ENCODE data around the gene ITIH1.
"Not testable (repeated sequence)": the region's sequence is repeated elsewhere in the genome, so short reads cannot be mapped to it uniquely, and the experiment has no call there.

The ITIH1 gene

GRCh38 chr3:52777127-52777958 lies at the start of gene ITIH1:
ITIH1 (plus strand) TSS chr3:52777599; CDS start chr3:52777616, 17 bp downstream.
- H3K9ac ChIP-seq (ENCODE audit: low read length): no peak within 1 kb of the TSS
- no peaks in the 10 kb centered on the region for H3K27me3 ChIP-seq (ENCODE audit: control insufficient read depth, insufficient read depth, low read length)
- H3K27ac ChIP-seq (ENCODE audit: low read length): no peak within 1 kb of the TSS
- H3K4me3 ChIP-seq (ENCODE audit: low read length): no peak within 1 kb of the TSS
- peaks cover 4% of the 10 kb centered on the region for H3K4me1 ChIP-seq (ENCODE audit: control insufficient read depth, low read depth, low read length)
- no peaks in the 10 kb centered on the region for H3K9me3 ChIP-seq (ENCODE audit: control insufficient read depth, low read depth, low read length)
- H3K36me3 ChIP-seq (ENCODE audit: control insufficient read depth, low read depth, low read length): no peaks in the 10 kb centered on the region

GRCh38 chr3:52728753-52729152 lies 48.6 kb upstream of the ITIH1 start:
- not testable (repeated sequence) for H3K4me3 ChIP-seq (ENCODE audit: low read length); H3K27ac ChIP-seq (ENCODE audit: low read length); H3K27me3 ChIP-seq (ENCODE audit: control insufficient read depth, insufficient read depth, low read length); H3K9ac ChIP-seq (ENCODE audit: low read length); H3K9me3 ChIP-seq (ENCODE audit: control insufficient read depth, low read depth, low read length); H3K4me1 ChIP-seq (ENCODE audit: control insufficient read depth, low read depth, low read length)
- peaks cover 18% of the 10 kb centered on the region for H3K36me3 ChIP-seq (ENCODE audit: control insufficient read depth, low read depth, low read length)

- Histone ChIP-seq H3K36me3 (ENCODE audit: control insufficient read depth, low read depth, low read length) (peaks cover 25% of the 10 kb centered on the region), H3K4me1 (ENCODE audit: control insufficient read depth, low read depth, low read length) (no peaks in the 10 kb centered on the region), H3K9ac (ENCODE audit: low read length) (no peak overlapping the region), H3K27me3 (ENCODE audit: control insufficient read depth, insufficient read depth, low read length) (no peaks in the 10 kb centered on the region), H3K4me3 (ENCODE audit: low read length) (no peak overlapping the region), H3K27ac (ENCODE audit: low read length) (no peak overlapping the region), H3K9me3 (ENCODE audit: control insufficient read depth, low read depth, low read length) (no peaks in the 10 kb centered on the region)
Observed at GRCh38 chr3:52730681-52731080, 46.7 kb upstream of the ITIH1 start.

- H3K36me3 ChIP-seq (ENCODE audit: control insufficient read depth, low read depth, low read length): peaks cover 29% of the 10 kb centered on the region
- H3K9ac ChIP-seq (ENCODE audit: low read length): no peak overlapping the region
- no peak overlapping the region for H3K27ac ChIP-seq (ENCODE audit: low read length)
- no peaks in the 10 kb centered on the region for H3K4me1 ChIP-seq (ENCODE audit: control insufficient read depth, low read depth, low read length)
- no peaks in the 10 kb centered on the region for H3K9me3 ChIP-seq (ENCODE audit: control insufficient read depth, low read depth, low read length)
- no peaks in the 10 kb centered on the region for H3K27me3 ChIP-seq (ENCODE audit: control insufficient read depth, insufficient read depth, low read length)
- no peak overlapping the region for H3K4me3 ChIP-seq (ENCODE audit: low read length)
Observed at GRCh38 chr3:52731590-52731989, 45.8 kb upstream of the ITIH1 start.

- H3K4me3 ChIP-seq (ENCODE audit: low read length): no peak overlapping the region
- H3K27me3 ChIP-seq (ENCODE audit: control insufficient read depth, insufficient read depth, low read length): no peaks in the 10 kb centered on the region
- no peaks in the 10 kb centered on the region for H3K4me1 ChIP-seq (ENCODE audit: control insufficient read depth, low read depth, low read length)
- H3K9me3 ChIP-seq (ENCODE audit: control insufficient read depth, low read depth, low read length): no peaks in the 10 kb centered on the region
- H3K36me3 ChIP-seq (ENCODE audit: control insufficient read depth, low read depth, low read length): peaks cover 33% of the 10 kb centered on the region
- no peak overlapping the region for H3K27ac ChIP-seq (ENCODE audit: low read length)
- no peak overlapping the region for H3K9ac ChIP-seq (ENCODE audit: low read length)
Observed at GRCh38 chr3:52733256-52733891, 44.0 kb upstream of the ITIH1 start.

GRCh38 chr3:52739730-52740129 lies 37.7 kb upstream of the ITIH1 start:
- Histone ChIP-seq H3K4me1 (ENCODE audit: control insufficient read depth, low read depth, low read length) (no peaks in the 10 kb centered on the region), H3K27ac (ENCODE audit: low read length) (no peak overlapping the region), H3K4me3 (ENCODE audit: low read length) (no peak overlapping the region), H3K9me3 (ENCODE audit: control insufficient read depth, low read depth, low read length) (no peaks in the 10 kb centered on the region), H3K27me3 (ENCODE audit: control insufficient read depth, insufficient read depth, low read length) (no peaks in the 10 kb centered on the region), H3K9ac (ENCODE audit: low read length) (no peak overlapping the region), H3K36me3 (ENCODE audit: control insufficient read depth, low read depth, low read length) (peaks cover 59% of the 10 kb centered on the region)

GRCh38 chr3:52742418-52743041 lies 34.9 kb upstream of the ITIH1 start:
- Histone ChIP-seq H3K4me3 (ENCODE audit: low read length) (no peak overlapping the region), H3K36me3 (ENCODE audit: control insufficient read depth, low read depth, low read length) (peaks cover 71% of the 10 kb centered on the region), H3K4me1 (ENCODE audit: control insufficient read depth, low read depth, low read length) (no peaks in the 10 kb centered on the region)

GRCh38 chr3:52743152-52743551 lies 34.2 kb upstream of the ITIH1 start:
- no peak overlapping the region for H3K9ac ChIP-seq (ENCODE audit: low read length)
- H3K27me3 ChIP-seq (ENCODE audit: control insufficient read depth, insufficient read depth, low read length): no peaks in the 10 kb centered on the region
- H3K4me1 ChIP-seq (ENCODE audit: control insufficient read depth, low read depth, low read length): no peaks in the 10 kb centered on the region
- H3K9me3 ChIP-seq (ENCODE audit: control insufficient read depth, low read depth, low read length): no peaks in the 10 kb centered on the region
- H3K27ac ChIP-seq (ENCODE audit: low read length): no peak overlapping the region
- H3K4me3 ChIP-seq (ENCODE audit: low read length): no peak overlapping the region
- peaks cover 72% of the 10 kb centered on the region for H3K36me3 ChIP-seq (ENCODE audit: control insufficient read depth, low read depth, low read length)

More at GRCh38 chr3:52742418-52743041, 34.9 kb upstream of the ITIH1 start:
- Histone ChIP-seq H3K9ac (ENCODE audit: low read length) (no peak overlapping the region), H3K27ac (ENCODE audit: low read length) (no peak overlapping the region), H3K27me3 (ENCODE audit: control insufficient read depth, insufficient read depth, low read length) (no peaks in the 10 kb centered on the region), H3K9me3 (ENCODE audit: control insufficient read depth, low read depth, low read length) (no peaks in the 10 kb centered on the region)

GRCh38 chr3:52743721-52744120 lies 33.7 kb upstream of the ITIH1 start:
- no peaks in the 10 kb centered on the region for H3K4me1 ChIP-seq (ENCODE audit: control insufficient read depth, low read depth, low read length)
- no peak overlapping the region for H3K4me3 ChIP-seq (ENCODE audit: low read length)
- peaks cover 78% of the 10 kb centered on the region for H3K36me3 ChIP-seq (ENCODE audit: control insufficient read depth, low read depth, low read length)
- H3K27ac ChIP-seq (ENCODE audit: low read length): no peak overlapping the region
- no peaks in the 10 kb centered on the region for H3K9me3 ChIP-seq (ENCODE audit: control insufficient read depth, low read depth, low read length)
- no peaks in the 10 kb centered on the region for H3K27me3 ChIP-seq (ENCODE audit: control insufficient read depth, insufficient read depth, low read length)
- H3K9ac ChIP-seq (ENCODE audit: low read length): no peak overlapping the region

- no peak overlapping the region for H3K9ac ChIP-seq (ENCODE audit: low read length)
- H3K4me1 ChIP-seq (ENCODE audit: control insufficient read depth, low read depth, low read length): no peaks in the 10 kb centered on the region
- H3K27ac ChIP-seq (ENCODE audit: low read length): no peak overlapping the region
- H3K27me3 ChIP-seq (ENCODE audit: control insufficient read depth, insufficient read depth, low read length): no peaks in the 10 kb centered on the region
- peaks cover 45% of the 10 kb centered on the region for H3K36me3 ChIP-seq (ENCODE audit: control insufficient read depth, low read depth, low read length)
- H3K9me3 ChIP-seq (ENCODE audit: control insufficient read depth, low read depth, low read length): no peaks in the 10 kb centered on the region
- H3K4me3 ChIP-seq (ENCODE audit: low read length): no peak overlapping the region
Observed at GRCh38 chr3:52752045-52752660, 25.2 kb upstream of the ITIH1 start.

- Histone ChIP-seq H3K4me3 (ENCODE audit: low read length) (no peak overlapping the region), H3K27me3 (ENCODE audit: control insufficient read depth, insufficient read depth, low read length) (no peaks in the 10 kb centered on the region), H3K27ac (ENCODE audit: low read length) (no peak overlapping the region), H3K9me3 (ENCODE audit: control insufficient read depth, low read depth, low read length) (no peaks in the 10 kb centered on the region), H3K36me3 (ENCODE audit: control insufficient read depth, low read depth, low read length) (peaks cover 39% of the 10 kb centered on the region), H3K4me1 (ENCODE audit: control insufficient read depth, low read depth, low read length) (no peaks in the 10 kb centered on the region), H3K9ac (ENCODE audit: low read length) (no peak overlapping the region)
Observed at GRCh38 chr3:52754373-52754772, 23.0 kb upstream of the ITIH1 start.
